Endothelial cell (in vitro differentiated cells): ENCODE measurements around the gene ARMC7. TPM values are rescaled to one million over a fixed set of nuclear protein-coding genes. Genes with fewer than 3 reads are reported as not detected.

Source experiments
- DNase-seq: peaks from one replicate; pipeline ENCODE4 v3.0.0; 2021; ENCODE audit warnings: low spot score
- H3K27ac Mint-ChIP-seq: one replicate; pipeline ENCODE4 v1.8.0; 2021; ENCODE audit warnings: mixed read lengths, inconsistent platforms; ENCODE audit not compliant: unreplicated experiment
- H3K27me3 Mint-ChIP-seq: one replicate; pipeline ENCODE4 v1.8.0; 2021; ENCODE audit warnings: mild to moderate bottlenecking, moderate library complexity, mixed read lengths, inconsistent platforms; ENCODE audit not compliant: unreplicated experiment
- H3K36me3 Mint-ChIP-seq: one replicate; pipeline ENCODE4 v1.8.0; 2021; ENCODE audit warnings: mild to moderate bottlenecking, low read depth, mixed read lengths, inconsistent platforms; ENCODE audit not compliant: unreplicated experiment
- H3K4me1 Mint-ChIP-seq: one replicate; pipeline ENCODE4 v1.8.0; 2021; ENCODE audit warnings: mild to moderate bottlenecking, mixed read lengths, inconsistent platforms; ENCODE audit not compliant: unreplicated experiment
- H3K4me3 Mint-ChIP-seq: one replicate; pipeline ENCODE4 v1.8.0; 2021; ENCODE audit warnings: mild to moderate bottlenecking, mixed read lengths, inconsistent platforms; ENCODE audit not compliant: unreplicated experiment
- H3K9me3 Mint-ChIP-seq: one replicate; pipeline ENCODE4 v1.8.0; 2021; ENCODE audit warnings: mixed read lengths, inconsistent platforms; ENCODE audit not compliant: unreplicated experiment
- total RNA-seq: library from RNA; stranded (reverse); fragmentation: NEBNext Ultra II Directional; extraction: Animal tissue kit (Norgen Biotek cat#: 25700); gene quantifications from one replicate; pipeline ENCODE4 v1.2.1, GENCODE V29; 2021; ENCODE audit not compliant: unreplicated experiment
- TF ChIP-seq, protein P1 (sequence below): fragments of 200-600 bp; sonication (generic); IDR thresholded peaks from one replicate; pipeline ENCODE4 v1.5.0; 2021; ENCODE audit warnings: antibody characterized with exemption; ENCODE audit not compliant: unreplicated experiment

ARMC7 gene
- total RNA-seq, 1 donor from 2014 or later: 43.4 TPM

DNA sequence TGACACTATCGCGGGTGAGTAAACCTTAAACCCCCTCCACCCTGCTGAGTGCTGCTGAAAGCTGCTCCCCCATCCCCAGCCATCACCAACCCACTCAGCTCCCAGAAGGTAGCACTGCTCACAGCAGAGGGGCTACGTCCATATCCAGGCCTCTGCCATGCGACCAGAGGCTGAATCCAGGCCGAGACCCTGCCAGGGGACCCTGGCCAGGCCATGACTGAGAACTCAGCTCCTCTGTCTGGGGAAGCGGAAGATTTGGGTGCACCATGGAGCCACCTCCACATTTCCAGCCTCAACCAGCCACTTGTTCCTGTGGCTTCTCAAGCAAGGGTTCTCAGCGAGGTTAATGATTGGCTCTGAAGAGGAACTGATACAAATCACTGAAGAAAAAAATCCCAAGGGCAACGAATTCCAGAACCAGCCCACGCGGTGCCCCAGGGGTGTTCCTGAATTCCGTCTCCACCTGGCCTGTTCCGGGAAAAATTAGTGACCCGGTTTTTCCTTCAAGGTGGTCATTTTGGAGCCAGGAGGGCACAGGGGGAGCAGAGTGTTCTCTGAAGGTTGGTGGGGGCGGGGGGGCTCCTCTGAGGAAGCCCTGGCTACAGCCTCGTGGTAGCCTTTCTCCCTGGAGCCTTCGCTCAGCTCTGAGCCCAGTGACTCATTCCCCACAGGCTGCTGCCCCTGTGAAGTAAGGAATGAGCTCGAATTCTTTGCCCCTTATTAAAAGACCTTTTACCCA is 31.3 kb upstream of the ARMC7 start:
- peaks cover 6% of the 10 kb centered on the region for H3K4me1 Mint-ChIP-seq
- H3K27ac Mint-ChIP-seq: no peak overlapping the region
- no peak for DNase-seq

DNA sequence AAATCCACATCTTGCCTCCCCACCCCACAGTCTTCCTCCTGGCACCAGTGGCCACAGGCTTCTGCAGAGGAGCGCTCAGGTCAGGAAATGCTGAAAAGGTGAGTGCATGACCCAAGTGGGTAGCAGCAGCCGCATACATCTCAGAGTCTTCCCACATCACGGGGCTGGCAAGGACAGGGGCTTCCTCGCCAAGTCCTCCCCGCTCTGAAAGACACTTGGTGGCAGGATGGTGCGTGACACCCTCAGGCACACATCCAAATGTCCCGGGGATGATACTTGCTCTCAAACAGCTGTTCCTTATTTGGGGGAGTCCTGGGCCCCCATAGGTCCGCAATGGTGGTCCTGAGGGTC is 30.8 kb upstream of the ARMC7 start:
- Mint-ChIP-seq H3K36me3 (no peaks in the 10 kb centered on the region), H3K27me3 (peaks cover 2% of the 10 kb centered on the region), H3K27ac (no peak overlapping the region), H3K4me3 (no peak overlapping the region), H3K9me3 (no peaks in the 10 kb centered on the region), H3K4me1 (peaks cover 10% of the 10 kb centered on the region)
- TF ChIP-seq, protein P1, sequence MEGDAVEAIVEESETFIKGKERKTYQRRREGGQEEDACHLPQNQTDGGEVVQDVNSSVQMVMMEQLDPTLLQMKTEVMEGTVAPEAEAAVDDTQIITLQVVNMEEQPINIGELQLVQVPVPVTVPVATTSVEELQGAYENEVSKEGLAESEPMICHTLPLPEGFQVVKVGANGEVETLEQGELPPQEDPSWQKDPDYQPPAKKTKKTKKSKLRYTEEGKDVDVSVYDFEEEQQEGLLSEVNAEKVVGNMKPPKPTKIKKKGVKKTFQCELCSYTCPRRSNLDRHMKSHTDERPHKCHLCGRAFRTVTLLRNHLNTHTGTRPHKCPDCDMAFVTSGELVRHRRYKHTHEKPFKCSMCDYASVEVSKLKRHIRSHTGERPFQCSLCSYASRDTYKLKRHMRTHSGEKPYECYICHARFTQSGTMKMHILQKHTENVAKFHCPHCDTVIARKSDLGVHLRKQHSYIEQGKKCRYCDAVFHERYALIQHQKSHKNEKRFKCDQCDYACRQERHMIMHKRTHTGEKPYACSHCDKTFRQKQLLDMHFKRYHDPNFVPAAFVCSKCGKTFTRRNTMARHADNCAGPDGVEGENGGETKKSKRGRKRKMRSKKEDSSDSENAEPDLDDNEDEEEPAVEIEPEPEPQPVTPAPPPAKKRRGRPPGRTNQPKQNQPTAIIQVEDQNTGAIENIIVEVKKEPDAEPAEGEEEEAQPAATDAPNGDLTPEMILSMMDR: no peak
- no peak for DNase-seq

More for the DNA sequence above, 31.3 kb upstream of the ARMC7 start:
- Mint-ChIP-seq H3K4me3 (no peak overlapping the region), H3K27me3 (peaks cover 2% of the 10 kb centered on the region), H3K36me3 (no peaks in the 10 kb centered on the region), H3K9me3 (no peaks in the 10 kb centered on the region)
- TF ChIP-seq, protein P1: no peak

DNA sequence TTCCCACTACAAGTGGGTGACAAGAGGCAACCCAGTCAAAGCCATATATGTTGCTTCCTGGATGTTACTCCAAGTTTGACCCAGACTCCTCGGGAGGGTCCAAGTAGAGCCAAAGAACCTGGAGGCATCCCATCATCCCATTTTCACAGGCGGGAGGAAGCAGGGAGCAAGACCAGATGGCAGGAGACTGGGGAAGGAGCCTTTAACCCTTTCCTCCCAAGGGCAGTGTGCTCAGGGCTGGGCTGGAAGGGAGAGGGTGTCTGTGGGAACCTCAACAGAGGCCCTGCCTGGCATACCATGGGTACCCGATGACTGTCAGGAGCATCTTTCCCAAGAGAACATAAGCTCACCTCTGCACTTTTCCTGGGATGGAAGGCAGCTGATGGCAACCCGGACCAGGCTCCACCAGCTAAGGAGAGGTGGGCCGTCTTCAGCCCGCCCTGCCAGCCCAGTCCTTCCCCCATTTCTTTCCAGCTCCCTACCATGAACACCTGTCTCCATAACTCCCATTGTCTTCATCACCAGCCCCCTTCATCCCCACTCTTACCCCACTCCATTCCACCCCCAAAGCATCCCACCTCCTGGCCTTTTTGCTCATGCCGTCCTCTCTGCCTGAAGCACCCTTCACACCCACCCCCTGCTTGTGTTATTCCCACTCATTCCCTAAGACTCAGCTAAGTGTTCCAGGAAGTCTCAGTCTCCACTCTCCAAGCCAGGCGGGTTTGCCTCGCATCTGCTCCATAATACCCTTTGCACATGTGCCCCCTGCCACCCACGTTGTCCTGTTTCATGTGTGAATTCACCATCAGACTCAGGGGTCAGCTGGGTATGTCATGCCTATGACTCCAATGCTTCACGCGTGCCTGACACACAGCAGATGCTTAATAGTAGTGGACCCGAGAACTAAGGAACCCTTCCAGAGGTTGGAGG is 27.9 kb upstream of the ARMC7 start:
- Mint-ChIP-seq H3K27me3 (peaks cover 3% of the 10 kb centered on the region), H3K36me3 (no peaks in the 10 kb centered on the region), H3K4me1 (peaks cover 22% of the 10 kb centered on the region), H3K27ac (no peak overlapping the region), H3K4me3 (no peak overlapping the region), H3K9me3 (no peaks in the 10 kb centered on the region)
- TF ChIP-seq, protein P1: no peak
- no peak for DNase-seq

DNA sequence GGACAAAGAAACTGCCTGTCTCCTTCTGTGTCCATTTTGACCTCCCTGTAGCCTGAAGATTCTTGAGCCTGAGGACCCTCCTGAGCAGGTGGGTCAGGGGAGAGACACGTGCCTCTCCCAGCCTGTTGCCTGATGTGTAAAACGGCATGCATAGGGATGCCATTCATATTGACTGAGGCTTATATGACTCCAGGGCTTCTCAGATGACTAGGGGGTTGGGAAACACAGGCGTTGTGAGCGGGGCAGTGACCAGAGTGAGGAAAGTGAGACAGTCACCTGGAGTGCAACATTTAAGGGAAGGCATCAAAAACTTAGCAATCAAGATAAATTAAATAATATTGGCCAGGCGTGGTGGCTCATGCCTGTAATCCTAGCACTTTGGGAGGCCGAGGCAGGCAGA is 27.1 kb upstream of the ARMC7 start:
- H3K4me1 Mint-ChIP-seq: peaks cover 22% of the 10 kb centered on the region
- peak overlapping the region; percentile 27 for H3K27ac Mint-ChIP-seq
- no peaks in the 10 kb centered on the region for H3K36me3 Mint-ChIP-seq
- peaks cover 6% of the 10 kb centered on the region for H3K27me3 Mint-ChIP-seq
- no peaks in the 10 kb centered on the region for H3K9me3 Mint-ChIP-seq
- no peak for DNase-seq
- H3K4me3 Mint-ChIP-seq: peak overlapping the region; percentile 7
- TF ChIP-seq, protein P1: no peak
